Astrocyte (in vitro differentiated cells and primary cell): ENCODE results near the gene RASL11A.

Experiments used
- EZH2 ChIP-seq: IDR thresholded peaks from 2 replicates; pipeline ENCODE4 v1.6.1; 2012; ENCODE audit warnings: mild to moderate bottlenecking, low read length, inconsistent platforms; ENCODE audit not compliant: insufficient read depth
- TF ChIP-seq, protein P1 (sequence below): IDR thresholded peaks from 2 replicates; pipeline ENCODE4 v1.5.1; 2011; ENCODE audit warnings: low read depth, mild to moderate bottlenecking, inconsistent platforms, low read length, moderate library complexity; ENCODE audit not compliant: insufficient read depth

DNA sequence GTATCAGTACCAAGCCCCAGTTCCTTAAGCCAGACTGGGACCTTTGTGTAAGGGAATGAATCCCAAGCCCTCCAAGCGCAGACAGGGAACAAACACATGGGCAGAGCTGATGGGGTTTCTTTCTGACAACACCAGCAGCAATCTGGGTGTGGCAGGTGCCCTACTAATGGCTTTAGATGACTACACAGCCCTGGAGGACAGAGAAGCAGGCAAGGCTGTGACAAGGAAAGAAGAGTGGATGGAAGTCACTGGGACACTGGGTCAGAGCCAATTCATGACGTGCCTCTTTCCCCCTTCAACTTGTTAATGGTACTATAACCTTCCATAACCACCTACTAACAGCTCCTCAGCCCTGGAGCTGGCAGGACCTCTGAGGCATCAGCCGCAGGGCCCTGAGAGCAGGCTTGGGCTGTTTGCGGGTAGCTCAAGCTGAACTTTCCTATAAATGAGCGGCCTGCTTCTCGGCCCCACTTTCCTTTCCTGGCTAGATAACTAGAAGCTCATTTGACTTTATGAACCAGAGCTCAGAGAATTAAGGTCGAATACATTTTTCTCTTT, 38.9 kb downstream of the RASL11A start:
- TF ChIP-seq EZH2: no peak
- TF ChIP-seq, protein P1, sequence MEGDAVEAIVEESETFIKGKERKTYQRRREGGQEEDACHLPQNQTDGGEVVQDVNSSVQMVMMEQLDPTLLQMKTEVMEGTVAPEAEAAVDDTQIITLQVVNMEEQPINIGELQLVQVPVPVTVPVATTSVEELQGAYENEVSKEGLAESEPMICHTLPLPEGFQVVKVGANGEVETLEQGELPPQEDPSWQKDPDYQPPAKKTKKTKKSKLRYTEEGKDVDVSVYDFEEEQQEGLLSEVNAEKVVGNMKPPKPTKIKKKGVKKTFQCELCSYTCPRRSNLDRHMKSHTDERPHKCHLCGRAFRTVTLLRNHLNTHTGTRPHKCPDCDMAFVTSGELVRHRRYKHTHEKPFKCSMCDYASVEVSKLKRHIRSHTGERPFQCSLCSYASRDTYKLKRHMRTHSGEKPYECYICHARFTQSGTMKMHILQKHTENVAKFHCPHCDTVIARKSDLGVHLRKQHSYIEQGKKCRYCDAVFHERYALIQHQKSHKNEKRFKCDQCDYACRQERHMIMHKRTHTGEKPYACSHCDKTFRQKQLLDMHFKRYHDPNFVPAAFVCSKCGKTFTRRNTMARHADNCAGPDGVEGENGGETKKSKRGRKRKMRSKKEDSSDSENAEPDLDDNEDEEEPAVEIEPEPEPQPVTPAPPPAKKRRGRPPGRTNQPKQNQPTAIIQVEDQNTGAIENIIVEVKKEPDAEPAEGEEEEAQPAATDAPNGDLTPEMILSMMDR: no peak
